SK-N-SH treated with all-trans-retinoic acid at 6 μM for 48 hours (cell line): ENCODE data around the gene CRB3.

Source experiments
- ATAC-seq: fragments of 200-7000 bp; cut with Tn5 transposase; 3 replicates; pipeline ENCODE4 v1.9.1; 2020; ENCODE audit warnings: mild to moderate bottlenecking, moderate library complexity
- BACH2 ChIP-seq: fragments of 250-450 bp; sonication (Bioruptor Pico); IDR thresholded peaks from 2 replicates; pipeline ENCODE4 v1.9.0; 2021; ENCODE audit warnings: mild to moderate bottlenecking, borderline replicate concordance
- CREB5 ChIP-seq: fragments of 250-450 bp; sonication (Bioruptor Pico); IDR thresholded peaks from 2 replicates; pipeline ENCODE4 v1.5.1; 2020; ENCODE audit warnings: low read depth, mild to moderate bottlenecking, moderate library complexity
- CSDC2 ChIP-seq: fragments of 250-450 bp; sonication (Bioruptor Pico); IDR thresholded peaks from 2 replicates; pipeline ENCODE4 v1.5.0; 2020; ENCODE audit warnings: mild to moderate bottlenecking, moderate library complexity
- ESRRG ChIP-seq: fragments of 250-450 bp; sonication (Bioruptor Pico); IDR thresholded peaks from 2 replicates; pipeline ENCODE4 v1.6.1; 2021; ENCODE audit warnings: mild to moderate bottlenecking
- GLIS3 ChIP-seq: fragments of 250-450 bp; sonication (Bioruptor Pico); IDR thresholded peaks from 2 replicates; pipeline ENCODE4 v1.5.0; 2020; ENCODE audit warnings: mild to moderate bottlenecking, moderate library complexity
- ISL1 ChIP-seq: fragments of 250-450 bp; sonication (Bioruptor Pico); IDR thresholded peaks from 2 replicates; pipeline ENCODE4 v2.1.2; 2022; ENCODE audit warnings: mild to moderate bottlenecking, moderate library complexity
- OSR1 ChIP-seq: fragments of 250-450 bp; sonication (Bioruptor Pico); IDR thresholded peaks from 2 replicates; pipeline ENCODE4 v1.8.0; 2022; ENCODE audit warnings: moderate library complexity, mild to moderate bottlenecking, inconsistent platforms
- PPARA ChIP-seq: fragments of 250-450 bp; sonication (Bioruptor Pico); IDR thresholded peaks from 2 replicates; pipeline ENCODE4 v1.5.0; 2020; ENCODE audit warnings: mild to moderate bottlenecking, borderline replicate concordance
- RARB ChIP-seq: fragments of 250-450 bp; sonication (Bioruptor Pico); IDR thresholded peaks from 2 replicates; pipeline ENCODE4 v1.8.0; 2021; ENCODE audit warnings: mild to moderate bottlenecking, moderate library complexity
- TCF4 ChIP-seq: fragments of 250-450 bp; sonication (Bioruptor Pico); IDR thresholded peaks from 2 replicates; pipeline ENCODE4 v1.8.0; 2021; ENCODE audit warnings: mild to moderate bottlenecking, moderate library complexity, borderline replicate concordance
- TOX ChIP-seq: fragments of 250-450 bp; sonication (Bioruptor Pico); IDR thresholded peaks from 2 replicates; pipeline ENCODE4 v1.8.0; 2021; ENCODE audit warnings: mild to moderate bottlenecking, moderate library complexity, borderline replicate concordance
- TSHZ2 ChIP-seq: fragments of 250-450 bp; sonication (Bioruptor Pico); IDR thresholded peaks from 2 replicates; pipeline ENCODE4 v1.5.0; 2020; ENCODE audit warnings: mild to moderate bottlenecking, moderate library complexity
- ZNF70 ChIP-seq: fragments of 450-650 bp; formaldehyde crosslinking; IDR thresholded peaks from 2 replicates; pipeline ENCODE4 v1.5.0; 2020; ENCODE audit warnings: mild to moderate bottlenecking, moderate library complexity
- ZNF8 ChIP-seq: fragments of 450-650 bp; formaldehyde crosslinking; IDR thresholded peaks from 2 replicates; pipeline ENCODE4 v1.5.0; 2020; ENCODE audit warnings: mild to moderate bottlenecking, moderate library complexity
- TF ChIP-seq, protein P1 (sequence below): fragments of 250-450 bp; sonication (Bioruptor Pico); IDR thresholded peaks from 2 replicates; pipeline ENCODE4 v1.5.1; 2021; ENCODE audit warnings: mild to moderate bottlenecking, moderate library complexity
- TF ChIP-seq, protein P2 (sequence below): fragments of 250-450 bp; sonication (Bioruptor Pico); IDR thresholded peaks from 2 replicates; pipeline ENCODE4 v1.8.0; 2020; ENCODE audit warnings: mild to moderate bottlenecking, moderate library complexity, borderline replicate concordance
- TF ChIP-seq, protein P3 (sequence below): fragments of 250-450 bp; sonication (Bioruptor Pico); IDR thresholded peaks from 2 replicates; pipeline ENCODE4 v1.8.0; 2021; ENCODE audit warnings: low read depth, mild to moderate bottlenecking, moderate library complexity, borderline replicate concordance

The CRB3 gene

DNA sequence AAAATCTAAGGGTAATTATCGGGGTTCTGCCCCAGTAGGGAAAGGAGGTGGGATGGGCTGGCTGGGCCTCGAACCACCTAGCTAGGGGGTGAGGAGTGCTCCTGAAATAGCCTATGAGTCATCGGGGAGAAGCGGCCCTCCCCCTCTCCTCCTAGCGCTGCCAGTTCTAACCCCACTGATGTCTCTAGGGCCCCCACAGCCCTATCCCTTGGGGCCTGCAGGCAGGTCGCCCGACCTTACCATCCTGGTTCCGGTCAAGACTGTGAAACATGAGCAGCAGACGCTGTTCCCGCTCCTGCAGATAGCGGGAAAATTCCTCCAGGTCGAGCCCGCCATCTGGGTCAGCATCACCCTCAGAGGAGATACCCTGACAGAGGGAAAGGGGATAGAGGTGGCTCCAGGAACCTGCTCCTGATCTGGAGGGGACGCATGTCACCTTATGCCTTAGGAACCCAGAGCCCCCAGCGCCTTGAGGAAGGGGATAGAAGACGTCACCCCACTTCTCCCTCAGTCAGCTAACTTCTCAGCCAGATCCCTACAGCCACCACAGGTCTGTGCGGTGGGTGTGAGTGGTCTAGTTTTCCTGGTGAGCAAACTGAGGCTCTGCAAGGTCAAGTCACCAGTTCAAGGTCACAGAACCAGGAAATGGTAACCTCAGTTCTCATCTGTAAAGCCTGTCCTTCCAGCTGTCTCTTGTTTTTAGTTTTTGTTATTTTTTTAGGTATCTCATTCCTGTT is 5.9 kb upstream of the CRB3 start (continued):
- TF ChIP-seq OSR1 (CRISPR knock-in tag) = no peak
- TF ChIP-seq, protein P1, sequence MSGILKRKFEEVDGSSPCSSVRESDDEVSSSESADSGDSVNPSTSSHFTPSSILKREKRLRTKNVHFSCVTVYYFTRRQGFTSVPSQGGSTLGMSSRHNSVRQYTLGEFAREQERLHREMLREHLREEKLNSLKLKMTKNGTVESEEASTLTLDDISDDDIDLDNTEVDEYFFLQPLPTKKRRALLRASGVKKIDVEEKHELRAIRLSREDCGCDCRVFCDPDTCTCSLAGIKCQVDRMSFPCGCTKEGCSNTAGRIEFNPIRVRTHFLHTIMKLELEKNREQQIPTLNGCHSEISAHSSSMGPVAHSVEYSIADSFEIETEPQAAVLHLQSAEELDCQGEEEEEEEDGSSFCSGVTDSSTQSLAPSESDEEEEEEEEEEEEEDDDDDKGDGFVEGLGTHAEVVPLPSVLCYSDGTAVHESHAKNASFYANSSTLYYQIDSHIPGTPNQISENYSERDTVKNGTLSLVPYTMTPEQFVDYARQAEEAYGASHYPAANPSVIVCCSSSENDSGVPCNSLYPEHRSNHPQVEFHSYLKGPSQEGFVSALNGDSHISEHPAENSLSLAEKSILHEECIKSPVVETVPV (CRISPR knock-in tag) = no peak

DNA sequence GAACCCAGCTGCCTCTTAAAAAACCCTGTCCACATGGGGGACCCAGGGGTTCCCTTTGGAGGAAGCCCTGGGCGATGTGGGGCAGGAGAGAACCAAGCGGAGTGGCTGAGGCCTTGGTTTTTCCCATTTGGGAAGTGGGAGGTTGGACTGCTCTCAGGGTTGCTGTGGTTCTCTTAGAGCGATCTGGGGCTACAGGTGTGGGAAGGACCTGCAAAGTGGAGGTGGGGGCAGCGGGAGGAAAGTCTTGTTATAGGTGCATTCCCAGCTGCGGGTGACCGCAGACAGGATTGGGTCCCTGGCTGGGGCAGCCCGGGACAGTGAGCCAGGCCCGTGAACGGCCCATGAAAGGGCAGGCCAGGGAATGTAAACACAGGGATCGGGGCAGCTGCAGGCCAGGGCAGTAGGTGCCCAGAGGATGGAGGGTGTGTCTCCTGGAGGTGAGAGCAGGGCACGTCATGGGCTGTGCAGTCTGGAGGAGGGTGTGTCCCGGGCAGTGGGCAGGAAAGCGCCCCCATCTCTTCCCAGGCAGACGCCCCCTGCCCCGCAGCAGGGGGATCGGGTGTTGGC is 5.3 kb upstream of the CRB3 start:
- TF ChIP-seq TOX (CRISPR knock-in tag) (no peak), ZNF8 (CRISPR knock-in tag) (no peak), ZNF70 (CRISPR knock-in tag) (no peak), CREB5 (CRISPR knock-in tag) (no peak)
- TF ChIP-seq, all 23 proteins: peak for 0
- ATAC-seq = no peak

GRCh38 chr19:6459262-6460098 is 4.6 kb upstream of the CRB3 start, which contains the start of gene SLC25A23:
Gene SLC25A23, minus strand, starts transcription at chr19:6459792. Its CDS starts 164 bp downstream, at chr19:6459628.
- no peak for TF ChIP-seq TOX (CRISPR knock-in tag)
- no peak for TF ChIP-seq OSR1 (CRISPR knock-in tag)
- TF ChIP-seq ZNF8 (CRISPR knock-in tag) = no peak
- ATAC-seq = peak; percentile 74

DNA sequence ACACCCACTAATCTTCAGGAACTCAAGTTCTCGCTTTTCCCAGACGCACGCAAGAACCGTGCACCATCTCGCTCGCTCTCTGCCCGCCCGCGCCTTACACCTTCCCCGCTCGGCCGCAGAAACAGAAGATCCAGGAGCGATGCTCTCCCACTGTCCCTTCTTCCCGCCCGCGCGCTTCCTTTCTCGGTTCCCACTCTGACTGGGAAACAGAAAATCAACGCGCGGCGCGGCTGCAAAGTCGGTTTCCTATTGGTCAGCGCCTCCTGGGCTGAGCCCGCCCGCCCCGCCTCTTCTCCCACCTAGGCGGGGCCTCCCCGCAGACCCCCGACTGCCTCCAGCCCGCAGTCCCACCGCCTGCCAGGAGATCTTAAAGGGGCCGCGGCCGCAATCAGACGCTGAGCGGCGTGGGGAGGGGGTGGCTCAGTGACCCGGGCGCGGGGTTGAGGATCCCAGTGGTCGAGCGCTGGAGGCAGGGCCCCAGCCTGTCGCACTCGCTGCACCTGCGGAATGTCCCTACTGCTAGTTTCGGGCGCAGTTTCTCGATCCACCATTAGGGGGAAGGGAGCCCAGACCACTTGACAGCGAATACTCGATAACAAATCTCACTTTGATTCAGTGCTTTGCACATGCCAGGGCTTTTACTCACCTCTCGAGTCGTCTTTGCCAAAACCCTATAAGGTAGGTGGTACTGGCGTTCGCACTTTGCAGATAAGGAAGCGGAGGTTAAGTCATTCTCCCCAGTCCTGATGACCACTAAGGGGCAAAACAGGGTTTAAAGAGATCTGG is 3.8 kb upstream of the CRB3 start:
- ATAC-seq = peak; percentile 93
- TF ChIP-seq CSDC2 (CRISPR knock-in tag) (no peak), TOX (CRISPR knock-in tag) (no peak), ESRRG (no peak), ISL1 (CRISPR knock-in tag) (no peak), BACH2 (CRISPR knock-in tag) (no peak), TSHZ2 (CRISPR knock-in tag) (no peak), PPARA (no peak), ZNF8 (CRISPR knock-in tag) (no peak)

DNA sequence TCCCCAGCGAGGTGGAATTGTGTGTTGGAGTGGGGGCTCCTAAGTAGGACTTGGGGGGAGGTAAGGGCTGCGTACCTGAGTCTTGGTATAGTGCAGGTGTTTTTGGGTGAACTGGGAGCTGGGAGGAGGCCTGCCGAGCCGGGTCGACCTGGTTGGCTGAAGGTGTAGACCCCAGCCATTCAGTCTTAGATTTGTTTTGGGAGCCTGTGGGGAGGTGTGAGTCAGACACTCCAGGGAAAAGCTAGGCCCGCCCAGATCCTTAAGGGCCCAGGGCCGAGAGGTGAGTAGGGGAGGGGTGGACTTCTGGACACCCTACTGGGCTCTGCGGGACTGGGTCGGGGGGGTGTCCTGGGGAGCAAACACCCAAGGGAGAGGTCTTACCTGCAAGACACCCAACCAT is 935 bp downstream of the CRB3 start:
- ATAC-seq = no peak
- TF ChIP-seq, protein P1 (CRISPR knock-in tag) = no peak
- TF ChIP-seq OSR1 (CRISPR knock-in tag) (no peak), ESRRG (no peak), RARB (CRISPR knock-in tag) (no peak), ZNF70 (CRISPR knock-in tag) (no peak), ISL1 (CRISPR knock-in tag) (no peak), TCF4 (CRISPR knock-in tag) (no peak), GLIS3 (CRISPR knock-in tag) (no peak)
- TF ChIP-seq, protein P2, sequence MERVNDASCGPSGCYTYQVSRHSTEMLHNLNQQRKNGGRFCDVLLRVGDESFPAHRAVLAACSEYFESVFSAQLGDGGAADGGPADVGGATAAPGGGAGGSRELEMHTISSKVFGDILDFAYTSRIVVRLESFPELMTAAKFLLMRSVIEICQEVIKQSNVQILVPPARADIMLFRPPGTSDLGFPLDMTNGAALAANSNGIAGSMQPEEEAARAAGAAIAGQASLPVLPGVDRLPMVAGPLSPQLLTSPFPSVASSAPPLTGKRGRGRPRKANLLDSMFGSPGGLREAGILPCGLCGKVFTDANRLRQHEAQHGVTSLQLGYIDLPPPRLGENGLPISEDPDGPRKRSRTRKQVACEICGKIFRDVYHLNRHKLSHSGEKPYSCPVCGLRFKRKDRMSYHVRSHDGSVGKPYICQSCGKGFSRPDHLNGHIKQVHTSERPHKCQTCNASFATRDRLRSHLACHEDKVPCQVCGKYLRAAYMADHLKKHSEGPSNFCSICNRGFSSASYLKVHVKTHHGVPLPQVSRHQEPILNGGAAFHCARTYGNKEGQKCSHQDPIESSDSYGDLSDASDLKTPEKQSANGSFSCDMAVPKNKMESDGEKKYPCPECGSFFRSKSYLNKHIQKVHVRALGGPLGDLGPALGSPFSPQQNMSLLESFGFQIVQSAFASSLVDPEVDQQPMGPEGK = no peak
- TF ChIP-seq, protein P3, sequence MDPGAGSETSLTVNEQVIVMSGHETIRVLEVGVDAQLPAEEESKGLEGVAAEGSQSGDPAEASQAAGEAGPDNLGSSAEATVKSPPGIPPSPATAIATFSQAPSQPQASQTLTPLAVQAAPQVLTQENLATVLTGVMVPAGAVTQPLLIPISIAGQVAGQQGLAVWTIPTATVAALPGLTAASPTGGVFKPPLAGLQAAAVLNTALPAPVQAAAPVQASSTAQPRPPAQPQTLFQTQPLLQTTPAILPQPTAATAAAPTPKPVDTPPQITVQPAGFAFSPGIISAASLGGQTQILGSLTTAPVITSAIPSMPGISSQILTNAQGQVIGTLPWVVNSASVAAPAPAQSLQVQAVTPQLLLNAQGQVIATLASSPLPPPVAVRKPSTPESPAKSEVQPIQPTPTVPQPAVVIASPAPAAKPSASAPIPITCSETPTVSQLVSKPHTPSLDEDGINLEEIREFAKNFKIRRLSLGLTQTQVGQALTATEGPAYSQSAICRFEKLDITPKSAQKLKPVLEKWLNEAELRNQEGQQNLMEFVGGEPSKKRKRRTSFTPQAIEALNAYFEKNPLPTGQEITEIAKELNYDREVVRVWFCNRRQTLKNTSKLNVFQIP (CRISPR knock-in tag) = no peak
